K562 (cell line): ENCODE measurements around the gene IDUA. TPM values are rescaled to one million over a fixed set of nuclear protein-coding genes. Genes with fewer than 3 reads are reported as not detected.
A peak's percentile ranks its signal among the peaks of the same experiment; 100 is the strongest.

Experiments
- CCNT2 ChIP-seq: IDR thresholded peaks from 2 replicates; pipeline ENCODE4 v1.6.1; 2011; ENCODE audit warnings: borderline replicate concordance, low read depth, mild to moderate bottlenecking, moderate library complexity, mixed read lengths, low read length; ENCODE audit not compliant: insufficient read length; ENCODE audit errors: extremely low read depth
- CXXC5 ChIP-seq: fragments of 250-450 bp; sonication (Bioruptor Pico); IDR thresholded peaks from 2 replicates; pipeline ENCODE4 v1.8.0; 2022; ENCODE audit warnings: inconsistent platforms, mild to moderate bottlenecking, moderate library complexity
- DIDO1 ChIP-seq: fragments of 450-650 bp; IDR thresholded peaks from 2 replicates; pipeline ENCODE4 v1.6.1; 2016; ENCODE audit warnings: low read depth, missing biosample characterization, missing genetic modification characterization
- FOXM1 ChIP-seq, 2 experiments: fragments of 450-650 bp in 1 of 2; sonication (generic) in 1 of 2; formaldehyde crosslinking in 1 of 2; IDR thresholded peaks; 2 replicates each; pipeline versions ENCODE4 v1.6.1 to v1.9.0; 2017 to 2022; ENCODE audit warnings: low read depth in 2 of 2, mild to moderate bottlenecking in 2 of 2, missing genetic modification reagents in 1 of 2, moderate library complexity in 1 of 2
- MECOM ChIP-seq: fragments of 250-450 bp; sonication (Bioruptor Pico); IDR thresholded peaks from 2 replicates; pipeline ENCODE4 v1.8.0; 2022; ENCODE audit warnings: inconsistent platforms
- NCOA6 ChIP-seq: fragments of 450-650 bp; IDR thresholded peaks from 2 replicates; pipeline ENCODE4 v1.6.1; 2017; ENCODE audit warnings: mild to moderate bottlenecking
- NRF1 ChIP-seq, 2 experiments: fragments of 450-650 bp; IDR thresholded peaks in 1 of 2; conservative IDR thresholded peaks in 1 of 2; 2 replicates each; pipeline ENCODE4 v1.6.1; 2014; ENCODE audit warnings: mild to moderate bottlenecking in 2 of 2
- POLR2G ChIP-seq: fragments of 200-400 bp; formaldehyde crosslinking; IDR thresholded peaks from 2 replicates; pipeline ENCODE4 v1.6.1; 2017; ENCODE audit warnings: low read depth, mild to moderate bottlenecking, antibody characterized with exemption, low read length, moderate library complexity
- SAP30 ChIP-seq: fragments of 200-600 bp; sonication (generic); IDR thresholded peaks from 2 replicates; pipeline ENCODE4 v1.6.1; 2012; ENCODE audit warnings: borderline replicate concordance, low read depth, mild to moderate bottlenecking, moderate library complexity, low read length, control low read depth, inconsistent platforms; ENCODE audit not compliant: insufficient read depth, poor library complexity, severe bottlenecking
- TOE1 ChIP-seq, 2 experiments: fragments of 450-650 bp in 1 of 2; sonication (generic) in 1 of 2; formaldehyde crosslinking in 1 of 2; IDR thresholded peaks; 2 replicates each; pipeline versions ENCODE4 v1.7.1 to v1.8.0; 2016 to 2022; ENCODE audit warnings: borderline replicate concordance in 2 of 2, mild to moderate bottlenecking in 2 of 2, antibody characterized with exemption in 1 of 2, inconsistent platforms in 1 of 2, low read depth in 1 of 2, missing genetic modification reagents in 1 of 2, moderate library complexity in 1 of 2
- ZNF436 ChIP-seq: fragments of 250-450, 450-650 bp; sonication (Bioruptor Pico); formaldehyde crosslinking; IDR thresholded peaks from 2 replicates; pipeline ENCODE4 v1.7.0; 2020; ENCODE audit warnings: mild to moderate bottlenecking
- polyA plus RNA-seq, 8 experiments: library from polyadenylated mRNA; depleted of rRNA in 4 of 8; stranded (reverse) in 5 of 8; unstranded in 3 of 8; fragments of >200 nt; fragmentation: Nextera tagmentation in 2 of 8; fragmentation: Illumina TruSeq in 1 of 8; extraction: Ambion mirVana in 2 of 8; extraction: Trizol in 1 of 8; gene quantifications; 2 replicates each; pipeline versions ENCODE4 v1.2.1 to v1.2.3, GENCODE V29; 2011 to 2014; ENCODE audit warnings: inconsistent platforms in 1 of 8, missing spikeins in 1 of 8
- total RNA-seq, 7 experiments: library from RNA; depleted of rRNA in 6 of 7; stranded (reverse); fragments of >200 nt in 6 of 7; fragmentation: Illumina TruSeq in 2 of 7; extraction: Trizol in 2 of 7; gene quantifications; 2 replicates each; pipeline versions ENCODE4 v1.2.1 to v1.2.3, GENCODE V29; 2011 to 2021; ENCODE audit warnings: low replicate concordance in 1 of 7
- TF ChIP-seq, protein P1 (sequence below): fragments of 450-650 bp; formaldehyde crosslinking; IDR thresholded peaks from 2 replicates; pipeline ENCODE4 v1.4.0; 2020; ENCODE audit warnings: mild to moderate bottlenecking, moderate library complexity
- TF ChIP-seq, protein P2 (sequence below): fragments of 250-450 bp; sonication (Bioruptor Pico); IDR thresholded peaks from 2 replicates; pipeline ENCODE4 v1.4.0; 2020; ENCODE audit warnings: mild to moderate bottlenecking
- TF ChIP-seq, protein P3 (sequence below): fragments of 250-450 bp; sonication (Bioruptor Pico); IDR thresholded peaks from 2 replicates; pipeline ENCODE4 v1.5.0; 2021
- TF ChIP-seq, protein P4 (sequence below), 2 experiments: fragments of 450-650 bp; conservative IDR thresholded peaks; 2 replicates each; pipeline ENCODE4 v1.6.1; 2017; ENCODE audit warnings: mild to moderate bottlenecking in 2 of 2, moderate library complexity in 2 of 2
- TF ChIP-seq, protein P5 (sequence below): fragments of 450-650 bp; IDR thresholded peaks from 2 replicates; pipeline ENCODE4 v1.6.1; 2016; ENCODE audit warnings: borderline replicate concordance

The IDUA gene
- total and polyA plus RNA-seq, 9 of the 15 experiments (the other 6 are each of a cell fraction or from before 2014, with no cell fraction given): 0.04 to 16.1 (median 1.2) TPM

DNA sequence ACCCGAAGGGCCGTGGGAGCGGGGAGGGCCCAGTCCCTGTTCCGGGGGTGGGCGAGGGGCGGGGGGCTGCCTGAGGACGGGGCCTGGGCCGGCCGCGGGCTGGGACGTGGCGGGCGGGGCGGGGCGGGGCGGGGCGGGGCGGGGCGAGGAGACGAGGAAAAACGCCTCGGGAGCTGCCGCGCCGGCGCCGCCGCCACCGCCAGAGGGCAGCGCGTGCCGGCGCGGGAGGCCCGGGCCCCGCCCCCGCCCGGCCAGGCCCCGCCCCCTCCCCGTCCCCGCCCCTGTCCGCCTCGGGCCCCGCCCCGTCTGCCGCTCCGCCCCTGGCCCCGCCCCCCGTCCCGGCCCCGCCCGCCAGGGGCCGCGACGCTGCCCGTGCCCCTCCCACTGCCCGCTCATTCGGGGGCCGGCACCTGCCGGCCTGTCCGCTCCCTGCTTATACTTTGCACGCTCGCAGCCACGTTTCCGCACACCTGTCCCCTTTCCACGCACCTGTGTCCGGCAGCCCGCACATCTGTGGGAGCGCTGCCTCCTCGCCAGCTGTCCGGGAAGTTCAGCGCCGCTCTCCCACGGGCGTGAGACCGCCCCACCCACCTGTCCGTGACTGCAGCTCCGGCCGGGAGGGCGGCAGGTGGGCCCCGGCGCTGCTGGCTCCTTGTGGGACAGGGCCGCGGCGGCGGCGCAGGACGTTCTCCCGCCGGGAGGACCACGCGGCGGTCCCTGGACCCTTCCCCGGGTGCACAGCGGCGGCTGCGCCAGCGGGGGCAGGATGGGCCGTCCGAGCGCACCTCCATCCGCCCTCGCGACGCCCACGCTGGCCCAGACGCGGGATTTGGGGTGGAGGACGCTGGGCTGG is 22.9 kb downstream of the IDUA start (continued):
- TF ChIP-seq, protein P1, sequence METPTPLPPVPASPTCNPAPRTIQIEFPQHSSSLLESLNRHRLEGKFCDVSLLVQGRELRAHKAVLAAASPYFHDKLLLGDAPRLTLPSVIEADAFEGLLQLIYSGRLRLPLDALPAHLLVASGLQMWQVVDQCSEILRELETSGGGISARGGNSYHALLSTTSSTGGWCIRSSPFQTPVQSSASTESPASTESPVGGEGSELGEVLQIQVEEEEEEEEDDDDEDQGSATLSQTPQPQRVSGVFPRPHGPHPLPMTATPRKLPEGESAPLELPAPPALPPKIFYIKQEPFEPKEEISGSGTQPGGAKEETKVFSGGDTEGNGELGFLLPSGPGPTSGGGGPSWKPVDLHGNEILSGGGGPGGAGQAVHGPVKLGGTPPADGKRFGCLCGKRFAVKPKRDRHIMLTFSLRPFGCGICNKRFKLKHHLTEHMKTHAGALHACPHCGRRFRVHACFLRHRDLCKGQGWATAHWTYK: 0 out of 2 replicates have a peak, but pooled peaks have one; percentile 67
- TF ChIP-seq NRF1 (conservative IDR thresholded peaks at IDR 0.05 in 1 of 2, IDR thresholded peaks at IDR 0.05 in 1 of 2) (peak; percentile 85 to 87), FOXM1 (IDR thresholded peaks at IDR 0.05; ENCODE audit: low read depth) (no peak), FOXM1 (CRISPR knock-in tag; IDR thresholded peaks at IDR 0.05; ENCODE audit: low read depth) (peak; percentile 70), SAP30 (peak; percentile 73), CXXC5 (peak; percentile 37; the same call in 1 of the 2 replicates), DIDO1 (tag) (no peak), TOE1 (IDR thresholded peaks at IDR 0.05; ENCODE audit: borderline replicate concordance) (no peak), TOE1 (CRISPR knock-in tag; IDR thresholded peaks at IDR 0.05; ENCODE audit: borderline replicate concordance, low read depth) (peak; percentile 83; the same call in 1 of the 2 replicates), NCOA6 (peak; percentile 26; the same call in 1 of the 2 replicates), CCNT2 (peak; percentile 59), MECOM (CRISPR knock-in tag) (no peak), ZNF436 (CRISPR knock-in tag) (no peak), POLR2G (peak; percentile 65)
- TF ChIP-seq, protein P2, sequence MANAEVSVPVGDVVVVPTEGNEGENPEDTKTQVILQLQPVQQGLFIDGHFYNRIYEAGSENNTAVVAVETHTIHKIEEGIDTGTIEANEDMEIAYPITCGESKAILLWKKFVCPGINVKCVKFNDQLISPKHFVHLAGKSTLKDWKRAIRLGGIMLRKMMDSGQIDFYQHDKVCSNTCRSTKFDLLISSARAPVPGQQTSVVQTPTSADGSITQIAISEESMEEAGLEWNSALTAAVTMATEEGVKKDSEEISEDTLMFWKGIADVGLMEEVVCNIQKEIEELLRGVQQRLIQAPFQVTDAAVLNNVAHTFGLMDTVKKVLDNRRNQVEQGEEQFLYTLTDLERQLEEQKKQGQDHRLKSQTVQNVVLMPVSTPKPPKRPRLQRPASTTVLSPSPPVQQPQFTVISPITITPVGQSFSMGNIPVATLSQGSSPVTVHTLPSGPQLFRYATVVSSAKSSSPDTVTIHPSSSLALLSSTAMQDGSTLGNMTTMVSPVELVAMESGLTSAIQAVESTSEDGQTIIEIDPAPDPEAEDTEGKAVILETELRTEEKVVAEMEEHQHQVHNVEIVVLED (CRISPR knock-in tag): 0 out of 2 replicates have a peak, but pooled peaks have one; percentile 39
- TF ChIP-seq, protein P3, sequence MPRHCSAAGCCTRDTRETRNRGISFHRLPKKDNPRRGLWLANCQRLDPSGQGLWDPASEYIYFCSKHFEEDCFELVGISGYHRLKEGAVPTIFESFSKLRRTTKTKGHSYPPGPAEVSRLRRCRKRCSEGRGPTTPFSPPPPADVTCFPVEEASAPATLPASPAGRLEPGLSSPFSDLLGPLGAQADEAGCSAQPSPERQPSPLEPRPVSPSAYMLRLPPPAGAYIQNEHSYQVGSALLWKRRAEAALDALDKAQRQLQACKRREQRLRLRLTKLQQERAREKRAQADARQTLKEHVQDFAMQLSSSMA: 0 out of 2 replicates have a peak, but pooled peaks have one; percentile 39
- TF ChIP-seq, protein P4, sequence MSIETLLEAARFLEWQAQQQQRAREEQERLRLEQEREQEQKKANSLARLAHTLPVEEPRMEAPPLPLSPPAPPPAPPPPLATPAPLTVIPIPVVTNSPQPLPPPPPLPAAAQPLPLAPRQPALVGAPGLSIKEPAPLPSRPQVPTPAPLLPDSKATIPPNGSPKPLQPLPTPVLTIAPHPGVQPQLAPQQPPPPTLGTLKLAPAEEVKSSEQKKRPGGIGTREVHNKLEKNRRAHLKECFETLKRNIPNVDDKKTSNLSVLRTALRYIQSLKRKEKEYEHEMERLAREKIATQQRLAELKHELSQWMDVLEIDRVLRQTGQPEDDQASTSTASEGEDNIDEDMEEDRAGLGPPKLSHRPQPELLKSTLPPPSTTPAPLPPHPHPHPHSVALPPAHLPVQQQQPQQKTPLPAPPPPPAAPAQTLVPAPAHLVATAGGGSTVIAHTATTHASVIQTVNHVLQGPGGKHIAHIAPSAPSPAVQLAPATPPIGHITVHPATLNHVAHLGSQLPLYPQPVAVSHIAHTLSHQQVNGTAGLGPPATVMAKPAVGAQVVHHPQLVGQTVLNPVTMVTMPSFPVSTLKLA (conservative IDR thresholded peaks at IDR 0.05): peak in 1 of 2 experiments; percentile 55; a peak in 1 of 4 replicates
- TF ChIP-seq, protein P5, sequence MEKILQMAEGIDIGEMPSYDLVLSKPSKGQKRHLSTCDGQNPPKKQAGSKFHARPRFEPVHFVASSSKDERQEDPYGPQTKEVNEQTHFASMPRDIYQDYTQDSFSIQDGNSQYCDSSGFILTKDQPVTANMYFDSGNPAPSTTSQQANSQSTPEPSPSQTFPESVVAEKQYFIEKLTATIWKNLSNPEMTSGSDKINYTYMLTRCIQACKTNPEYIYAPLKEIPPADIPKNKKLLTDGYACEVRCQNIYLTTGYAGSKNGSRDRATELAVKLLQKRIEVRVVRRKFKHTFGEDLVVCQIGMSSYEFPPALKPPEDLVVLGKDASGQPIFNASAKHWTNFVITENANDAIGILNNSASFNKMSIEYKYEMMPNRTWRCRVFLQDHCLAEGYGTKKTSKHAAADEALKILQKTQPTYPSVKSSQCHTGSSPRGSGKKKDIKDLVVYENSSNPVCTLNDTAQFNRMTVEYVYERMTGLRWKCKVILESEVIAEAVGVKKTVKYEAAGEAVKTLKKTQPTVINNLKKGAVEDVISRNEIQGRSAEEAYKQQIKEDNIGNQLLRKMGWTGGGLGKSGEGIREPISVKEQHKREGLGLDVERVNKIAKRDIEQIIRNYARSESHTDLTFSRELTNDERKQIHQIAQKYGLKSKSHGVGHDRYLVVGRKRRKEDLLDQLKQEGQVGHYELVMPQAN: 0 out of 2 replicates have a peak, but pooled peaks have one; percentile 2
